Measurements from ENCODE around the gene FAM221B.

GRCh38 chr9:35842795-35843194, 14.3 kb upstream of the FAM221B start:
- TF ChIP-seq POLR2AphosphoS5 (IDR thresholded peaks at IDR 0.05) (no peak), CTCF (IDR thresholded peaks at IDR 0.05) (no peak), POLR2A (IDR thresholded peaks at IDR 0.05) (no peak), EP300 (IDR thresholded peaks at IDR 0.05) (no peak)

Data from upper lobe of left lung (tissue), 4 donors.